Suprapubic skin (tissue), 3 donors: ENCODE results near the gene KCTD17.

Source experiments
- EP300 ChIP-seq: sonication (generic); formaldehyde crosslinking; IDR thresholded peaks from one replicate; pipeline ENCODE4 v1.6.1; 2017; ENCODE audit warnings: antibody characterized with exemption
- POLR2A ChIP-seq, 2 donors: fragments of 450-650 bp; IDR thresholded peaks; one replicate each; pipeline ENCODE4 v1.6.1; 2017; ENCODE audit warnings: antibody characterized with exemption in 2 of 2, mild to moderate bottlenecking in 2 of 2, moderate library complexity in 2 of 2
- TF ChIP-seq, protein P1 (sequence below), 2 donors: fragments of 200-600 bp in 1 of 2; fragments of 450-650 bp in 1 of 2; sonication (generic) in 1 of 2; IDR thresholded peaks; one replicate each; pipeline ENCODE4 v1.5.1; 2016 to 2019; ENCODE audit warnings: antibody characterized with exemption in 2 of 2, mild to moderate bottlenecking in 1 of 2, moderate library complexity in 1 of 2

- TF ChIP-seq, protein P1, sequence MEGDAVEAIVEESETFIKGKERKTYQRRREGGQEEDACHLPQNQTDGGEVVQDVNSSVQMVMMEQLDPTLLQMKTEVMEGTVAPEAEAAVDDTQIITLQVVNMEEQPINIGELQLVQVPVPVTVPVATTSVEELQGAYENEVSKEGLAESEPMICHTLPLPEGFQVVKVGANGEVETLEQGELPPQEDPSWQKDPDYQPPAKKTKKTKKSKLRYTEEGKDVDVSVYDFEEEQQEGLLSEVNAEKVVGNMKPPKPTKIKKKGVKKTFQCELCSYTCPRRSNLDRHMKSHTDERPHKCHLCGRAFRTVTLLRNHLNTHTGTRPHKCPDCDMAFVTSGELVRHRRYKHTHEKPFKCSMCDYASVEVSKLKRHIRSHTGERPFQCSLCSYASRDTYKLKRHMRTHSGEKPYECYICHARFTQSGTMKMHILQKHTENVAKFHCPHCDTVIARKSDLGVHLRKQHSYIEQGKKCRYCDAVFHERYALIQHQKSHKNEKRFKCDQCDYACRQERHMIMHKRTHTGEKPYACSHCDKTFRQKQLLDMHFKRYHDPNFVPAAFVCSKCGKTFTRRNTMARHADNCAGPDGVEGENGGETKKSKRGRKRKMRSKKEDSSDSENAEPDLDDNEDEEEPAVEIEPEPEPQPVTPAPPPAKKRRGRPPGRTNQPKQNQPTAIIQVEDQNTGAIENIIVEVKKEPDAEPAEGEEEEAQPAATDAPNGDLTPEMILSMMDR (IDR thresholded peaks at IDR 0.05): no peak
- TF ChIP-seq POLR2A (IDR thresholded peaks at IDR 0.05) (no peak), EP300 (no peak)
Observed at GRCh38 chr22:37060801-37061610, 9.5 kb downstream of the KCTD17 start.
